WERI-Rb-1 (cell line): ENCODE data around the gene RELN.

ENCODE experiments used
- DNase-seq: peaks from one replicate; pipeline ENCODE4 v3.0.0-alpha.2; 2020
- H3K27ac ChIP-seq: fragments of 250-450 bp; sonication (Bioruptor Pico); 2 replicates; pipeline ENCODE4 v1.5.1; 2020; ENCODE audit warnings: mild to moderate bottlenecking, moderate library complexity
- H3K27me3 ChIP-seq: fragments of 250-450 bp; sonication (Bioruptor Pico); 2 replicates; pipeline ENCODE4 v1.5.1; 2021; ENCODE audit warnings: mild to moderate bottlenecking, low read depth, moderate library complexity; ENCODE audit not compliant: insufficient read depth, severe bottlenecking
- H3K36me3 ChIP-seq: fragments of 250-450 bp; sonication (Bioruptor Pico); 2 replicates; pipeline ENCODE4 v1.5.1; 2020; ENCODE audit warnings: mild to moderate bottlenecking, moderate library complexity
- H3K4me3 ChIP-seq: 2 replicates; pipeline ENCODE4 v1.5.1; 2011; ENCODE audit warnings: low read depth, mild to moderate bottlenecking, control low read depth, low read length
- H3K9me3 ChIP-seq: fragments of 250-450 bp; sonication (Bioruptor Pico); 2 replicates; pipeline ENCODE4 v1.5.1; 2021; ENCODE audit warnings: mild to moderate bottlenecking, moderate library complexity; ENCODE audit not compliant: severe bottlenecking
- CTCF ChIP-seq: IDR thresholded peaks from 2 replicates; pipeline ENCODE4 v1.5.1; 2011; ENCODE audit warnings: low read depth, mild to moderate bottlenecking, control low read depth, inconsistent platforms, low read length

RELN gene

GRCh38 chr7:103687272-103687671 lies 302.2 kb downstream of the RELN start:
- no peak for DNase-seq
- no peaks in the 10 kb centered on the region for H3K36me3 ChIP-seq
- H3K27ac ChIP-seq: no peak overlapping the region
- peaks cover 6% of the 10 kb centered on the region for H3K9me3 ChIP-seq
- H3K4me3 ChIP-seq: no peak overlapping the region
- no peaks in the 10 kb centered on the region for H3K27me3 ChIP-seq
- TF ChIP-seq CTCF: no peak

- peaks cover 5% of the 10 kb centered on the region for H3K9me3 ChIP-seq
- no peak for DNase-seq
- no peak for TF ChIP-seq CTCF
Measured at GRCh38 chr7:103686763-103687162, 302.7 kb downstream of the RELN start.

GRCh38 chr7:103686064-103686463 lies 303.4 kb downstream of the RELN start:
- no peaks in the 10 kb centered on the region for H3K27me3 ChIP-seq
- H3K4me3 ChIP-seq: no peak overlapping the region
- TF ChIP-seq CTCF: no peak
- no peak for DNase-seq
- H3K36me3 ChIP-seq: no peaks in the 10 kb centered on the region
- H3K27ac ChIP-seq: no peak overlapping the region
- no peaks in the 10 kb centered on the region for H3K9me3 ChIP-seq

More at GRCh38 chr7:103686763-103687162, 302.7 kb downstream of the RELN start:
- H3K36me3 ChIP-seq: no peaks in the 10 kb centered on the region
- H3K27me3 ChIP-seq: no peaks in the 10 kb centered on the region
- H3K27ac ChIP-seq: no peak overlapping the region
- H3K4me3 ChIP-seq: no peak overlapping the region

- H3K27me3 ChIP-seq: no peaks in the 10 kb centered on the region
- H3K36me3 ChIP-seq: no peaks in the 10 kb centered on the region
- H3K9me3 ChIP-seq: no peaks in the 10 kb centered on the region
- no peak for DNase-seq
- H3K27ac ChIP-seq: no peak overlapping the region
- H3K4me3 ChIP-seq: no peak overlapping the region
- TF ChIP-seq CTCF: no peak
Measured at GRCh38 chr7:103685646-103686045, 303.8 kb downstream of the RELN start.

- no peak for TF ChIP-seq CTCF
- Histone ChIP-seq H3K27ac (no peak overlapping the region), H3K4me3 (no peak overlapping the region), H3K9me3 (no peaks in the 10 kb centered on the region), H3K27me3 (no peaks in the 10 kb centered on the region), H3K36me3 (no peaks in the 10 kb centered on the region)
- no peak for DNase-seq
Measured at GRCh38 chr7:103683348-103683747, 306.1 kb downstream of the RELN start.

- no peak for TF ChIP-seq CTCF
- Histone ChIP-seq H3K9me3 (no peaks in the 10 kb centered on the region), H3K4me3 (no peak overlapping the region), H3K27me3 (no peaks in the 10 kb centered on the region), H3K27ac (no peak overlapping the region), H3K36me3 (no peaks in the 10 kb centered on the region)
- peak; percentile 17 for DNase-seq
Measured at GRCh38 chr7:103680161-103681144, 309.0 kb downstream of the RELN start.
